Ramos (cell line): ENCODE measurements around the gene FAM83D.

Experiments
- in situ Hi-C: fragments of 300-500 bp; cut with MboI; formaldehyde crosslinking; loops from one replicate; pipeline ENCODE4 v1.14.3; 2022; ENCODE audit warnings: low sequenced_read_pairs; ENCODE audit not compliant: unreplicated experiment

The FAM83D gene

GRCh38 chr20:38894091-38894847 lies 31.9 kb upstream of the FAM83D start:
- in situ Hi-C loops = no loop called here

- in situ Hi-C loops = loop anchor here (5.0 kb wide), 1 partner anchor 243 kb away; no protein-coding TSS in a partner anchor
Observed at GRCh38 chr20:38895098-38895949, 30.9 kb upstream of the FAM83D start.

DNA sequence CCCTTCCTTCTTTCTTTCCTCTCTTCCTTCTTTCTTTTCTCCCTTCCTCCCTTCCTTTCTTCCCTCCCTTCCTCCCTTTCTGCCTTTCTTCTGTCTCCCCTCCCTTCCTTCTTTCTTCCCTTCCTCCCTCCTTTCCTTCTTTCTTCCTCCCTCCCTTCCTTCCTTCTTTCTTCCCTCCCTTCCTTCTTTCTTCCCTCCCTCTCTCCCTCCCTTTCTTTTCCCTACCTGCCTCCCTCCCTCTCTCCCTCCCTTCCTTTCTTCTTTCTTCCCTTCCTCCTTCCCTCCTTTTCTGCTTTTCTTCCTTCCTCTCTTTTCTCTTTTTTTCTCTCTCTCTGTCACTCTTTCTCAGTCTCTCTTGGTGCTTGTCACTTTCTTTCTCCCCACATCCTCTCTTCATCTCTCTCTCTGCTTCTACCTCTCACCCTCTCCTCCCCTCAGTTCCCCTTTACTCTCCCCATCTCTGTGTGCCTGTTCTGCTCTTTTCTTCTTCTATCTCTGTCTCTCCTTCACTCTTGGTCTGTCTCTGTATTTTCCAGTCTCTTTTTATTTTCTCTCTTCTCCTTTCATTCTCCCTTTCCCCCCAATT lies 30.1 kb upstream of the FAM83D start:
- in situ Hi-C loops = loop anchor here (5.0 kb wide), 1 partner anchor 244 kb away; no protein-coding TSS in a partner anchor

DNA sequence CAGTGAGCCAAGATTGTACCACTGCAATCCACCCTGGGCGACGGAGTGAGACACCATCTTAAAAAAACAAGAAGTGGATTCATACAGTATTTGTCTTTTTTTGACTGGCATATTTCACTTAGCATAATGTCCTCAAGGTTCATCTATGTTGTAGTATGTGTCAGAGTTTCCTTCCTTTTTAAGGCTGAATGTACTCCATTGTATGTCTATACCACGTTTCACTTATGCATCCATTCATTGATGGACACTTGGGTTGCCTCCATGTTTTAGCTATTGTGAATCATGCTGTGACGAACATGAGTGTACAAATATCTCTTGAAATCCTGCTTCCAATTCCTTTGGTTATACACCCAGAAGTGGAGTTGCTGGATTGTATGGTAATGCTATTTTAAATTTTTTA lies 28.9 kb upstream of the FAM83D start:
- in situ Hi-C loops = loop anchor here (5.0 kb wide), 1 partner anchor 245 kb away; no protein-coding TSS in a partner anchor

DNA sequence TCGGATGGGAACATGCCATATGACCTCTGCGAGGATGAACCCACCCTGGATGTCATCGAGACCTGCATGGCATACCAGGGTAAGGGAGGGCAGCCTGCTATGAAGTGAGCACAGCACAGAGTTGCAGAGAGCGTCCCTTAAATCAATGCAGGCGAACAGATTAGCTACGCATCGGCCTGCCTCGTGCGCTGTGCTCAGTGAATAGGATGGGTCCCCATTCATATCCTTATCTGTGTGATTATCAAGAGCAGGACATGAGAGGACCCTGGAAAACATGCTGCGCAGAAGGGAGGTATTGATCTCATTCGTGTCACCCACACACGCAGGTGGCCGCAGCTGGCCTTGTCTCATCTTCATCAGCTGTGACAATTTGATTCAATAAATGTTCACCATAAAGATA lies 25.6 kb upstream of the FAM83D start:
- in situ Hi-C loops = no loop called here

GRCh38 chr20:38902601-38903000 lies 23.6 kb upstream of the FAM83D start:
- in situ Hi-C loops = no loop called here

- in situ Hi-C loops = no loop called here
Observed at GRCh38 chr20:38903335-38903734, 22.9 kb upstream of the FAM83D start.

GRCh38 chr20:38905375-38905774 lies 20.8 kb upstream of the FAM83D start:
- in situ Hi-C loops = no loop called here

DNA sequence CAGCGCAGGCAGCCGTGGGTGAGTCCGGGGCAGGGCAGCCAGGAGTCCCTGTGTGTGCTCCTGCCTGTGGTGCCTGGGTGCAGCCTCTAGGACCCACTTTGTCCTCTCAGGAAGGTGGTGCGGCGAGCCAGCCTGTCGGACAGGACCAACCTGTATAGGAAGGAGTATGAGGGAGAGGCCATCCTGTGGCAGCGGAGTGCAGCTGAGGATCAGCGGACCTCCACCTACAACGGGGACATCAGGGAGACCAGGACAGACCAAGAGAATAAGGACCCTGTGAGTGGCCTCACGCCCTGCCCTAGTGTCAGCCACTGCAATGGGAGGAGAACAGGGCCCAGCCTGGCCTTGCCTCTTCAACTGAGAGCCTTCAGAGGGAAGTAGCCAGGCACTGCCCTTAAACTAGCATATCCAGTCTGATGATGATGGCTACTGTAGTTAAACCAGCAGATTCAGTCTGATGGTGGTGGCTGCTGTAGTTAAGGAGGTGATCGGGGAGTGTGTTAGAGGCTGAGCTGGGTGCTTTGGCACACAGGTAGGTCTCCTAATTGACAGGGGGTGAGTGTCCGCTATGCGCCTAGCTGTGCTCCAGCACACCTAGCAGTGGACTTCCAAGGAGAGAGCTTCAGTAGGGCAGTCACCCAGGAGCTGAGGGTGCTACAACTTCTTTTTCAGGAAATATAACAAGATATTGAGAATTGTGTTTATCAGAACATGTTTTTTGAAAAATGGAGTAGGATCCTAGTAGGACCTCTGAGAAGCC lies 18.1 kb upstream of the FAM83D start:
- in situ Hi-C loops = no loop called here

DNA sequence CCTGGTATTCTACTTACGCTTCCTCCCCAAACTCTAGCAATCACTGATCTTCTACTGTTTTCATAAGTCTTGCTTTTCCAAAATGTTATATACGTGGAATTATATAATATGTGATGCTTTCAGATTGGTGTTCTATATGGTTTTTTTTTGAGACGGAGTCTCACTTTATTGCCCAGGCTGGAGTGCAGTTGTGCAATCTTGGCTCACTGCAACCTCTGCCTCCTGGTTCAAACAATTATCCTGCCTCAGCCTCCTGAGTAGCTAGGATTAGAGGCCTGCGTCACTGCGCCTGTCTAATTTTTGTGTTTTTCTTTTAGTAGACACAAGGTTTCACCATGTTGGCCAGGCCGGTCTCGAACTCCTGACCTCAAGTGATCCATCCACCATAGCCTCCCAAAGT lies 10.9 kb upstream of the FAM83D start:
- in situ Hi-C loops = no loop called here

GRCh38 chr20:38917657-38918056 lies 8.6 kb upstream of the FAM83D start:
- in situ Hi-C loops = no loop called here

DNA sequence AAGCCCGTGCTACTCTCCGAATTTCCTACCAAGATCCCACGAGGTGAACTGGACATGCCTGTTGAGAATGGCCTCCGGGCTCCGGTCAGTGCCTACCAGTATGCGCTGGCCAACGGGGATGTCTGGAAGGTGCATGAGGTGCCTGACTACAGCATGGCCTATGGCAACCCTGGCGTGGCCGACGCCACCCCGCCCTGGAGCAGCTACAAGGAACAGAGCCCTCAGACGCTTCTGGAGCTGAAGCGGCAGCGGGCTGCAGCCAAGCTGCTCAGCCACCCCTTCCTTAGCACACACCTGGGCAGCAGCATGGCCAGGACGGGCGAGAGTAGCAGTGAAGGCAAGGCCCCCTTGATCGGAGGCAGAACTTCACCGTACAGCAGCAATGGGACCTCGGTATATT lies 8.0 kb upstream of the FAM83D start:
- in situ Hi-C loops = no loop called here

DNA sequence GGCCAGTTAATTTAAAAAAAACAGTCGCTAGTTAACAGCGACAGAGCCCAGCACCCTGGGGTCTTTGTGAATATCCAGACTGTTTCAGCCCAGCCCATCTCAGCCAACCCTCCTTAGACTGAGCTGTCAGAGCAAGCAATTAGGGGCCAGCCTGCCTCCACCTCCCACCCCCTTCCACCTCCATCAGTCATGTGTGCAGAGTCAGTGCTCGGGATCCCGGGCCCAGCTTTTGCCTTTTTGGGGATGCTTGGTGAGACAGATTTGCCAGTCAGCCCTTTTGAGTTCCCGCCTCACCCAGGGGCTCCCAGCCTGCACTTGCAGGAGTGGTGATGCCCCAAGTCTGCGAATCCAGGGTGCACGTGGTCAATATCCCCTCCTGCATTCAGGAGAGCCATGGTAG lies 6.5 kb upstream of the FAM83D start:
- in situ Hi-C loops = no loop called here

DNA sequence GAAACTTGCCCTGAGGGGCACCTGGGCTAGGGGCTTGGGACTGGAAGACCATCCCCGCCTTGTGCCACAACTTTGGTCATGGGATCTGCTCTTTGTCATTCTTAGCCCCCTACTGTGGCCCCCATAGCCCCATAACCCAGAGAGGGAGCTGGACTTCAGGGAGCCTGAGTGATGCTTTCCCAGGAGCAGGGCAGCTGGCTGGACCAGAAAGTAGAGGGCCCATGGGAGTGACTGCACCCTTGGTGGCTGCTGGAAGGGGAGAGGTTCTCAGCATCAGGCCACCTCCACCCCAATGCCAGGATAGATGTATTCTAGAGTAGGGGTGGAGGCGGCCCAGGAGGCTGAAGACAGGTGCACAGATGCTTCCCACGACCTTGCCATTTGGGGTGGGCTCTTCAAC lies 5.8 kb upstream of the FAM83D start:
- in situ Hi-C loops = no loop called here

DNA sequence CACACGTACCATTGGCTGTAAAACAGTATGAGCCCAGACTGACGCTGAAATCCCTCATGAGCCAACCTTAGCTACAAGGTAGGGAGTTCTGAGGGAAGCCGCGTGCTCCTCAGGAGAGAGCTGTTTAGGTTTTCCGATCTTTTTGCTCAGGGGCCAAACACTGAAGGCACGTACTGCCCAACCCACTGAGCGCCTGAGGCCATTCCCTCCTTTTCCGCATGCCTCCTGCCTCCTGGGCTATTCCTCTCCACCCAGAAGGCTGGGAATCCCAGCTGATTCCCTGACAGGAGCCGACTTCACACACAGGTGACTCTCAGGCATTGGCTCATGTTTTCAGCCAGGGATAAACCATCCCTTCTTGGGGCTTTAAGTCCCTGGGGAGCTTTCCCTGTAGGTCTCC lies 5.4 kb upstream of the FAM83D start:
- in situ Hi-C loops = no loop called here

DNA sequence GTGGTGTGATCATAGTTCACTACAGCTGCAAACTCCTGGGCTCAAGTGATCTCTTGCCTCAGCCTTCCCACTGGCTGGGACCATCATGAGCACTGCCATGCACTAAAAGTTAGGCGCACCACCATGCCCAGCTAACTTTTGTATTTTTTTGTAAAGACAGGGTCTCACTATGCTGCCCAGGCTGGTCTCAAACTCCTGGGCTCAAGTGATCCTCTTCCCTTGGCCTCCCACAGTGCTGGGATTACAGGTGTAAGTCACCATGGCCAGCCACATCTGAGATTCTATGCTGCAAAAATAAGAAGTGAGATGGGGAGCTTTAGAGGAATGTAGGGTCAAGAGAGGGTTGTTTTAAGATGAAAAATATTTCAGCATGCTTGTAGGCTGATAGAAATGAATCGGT lies 1.5 kb upstream of the FAM83D start:
- in situ Hi-C loops = no loop called here

DNA sequence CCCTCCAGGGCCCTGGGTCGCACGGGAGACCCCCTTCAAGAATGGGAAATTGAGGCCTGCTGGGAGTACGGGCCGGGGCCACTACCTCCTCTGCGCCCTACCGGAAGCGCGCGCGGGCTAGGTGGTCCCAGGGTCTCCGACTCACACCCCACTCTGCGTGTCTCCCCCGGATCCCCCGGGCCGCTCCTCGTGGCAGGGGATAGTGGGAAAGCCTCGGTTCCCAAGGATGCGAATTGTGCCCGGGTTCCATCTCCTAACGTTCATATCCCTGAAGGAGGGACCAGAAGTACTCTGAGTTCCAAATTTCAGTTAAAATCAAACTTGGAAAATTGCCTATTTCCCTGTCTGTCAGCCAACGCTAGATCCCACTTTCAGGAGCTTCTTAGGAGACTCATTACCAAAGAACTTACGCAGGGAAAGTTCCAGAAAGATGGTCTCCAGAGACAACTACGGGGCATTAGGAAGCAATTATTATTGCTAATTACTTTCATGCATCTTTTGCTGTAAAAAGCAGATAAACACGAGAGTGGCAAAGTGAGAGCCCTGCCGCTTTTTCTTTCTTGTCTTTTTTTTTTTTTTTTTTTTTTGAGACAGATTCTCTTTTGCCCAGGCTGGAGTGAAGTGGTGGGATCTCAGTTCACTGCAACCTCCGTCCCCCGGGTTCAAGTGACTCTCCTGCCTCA lies 858 bp downstream of the FAM83D start:
- in situ Hi-C loops = no loop called here

GRCh38 chr20:38927902-38928578 lies 1.8 kb downstream of the FAM83D start:
- in situ Hi-C loops = no loop called here

GRCh38 chr20:38930242-38930569 lies 4.0 kb downstream of the FAM83D start:
- in situ Hi-C loops = no loop called here
